GM19238 (cell line): ENCODE data around the gene BIK.

Experiments used
- DNase-seq: peaks from one replicate; pipeline ENCODE4 v3.0.0; 2011; ENCODE audit warnings: low spot score; ENCODE audit not compliant: insufficient read length

The BIK gene

DNA sequence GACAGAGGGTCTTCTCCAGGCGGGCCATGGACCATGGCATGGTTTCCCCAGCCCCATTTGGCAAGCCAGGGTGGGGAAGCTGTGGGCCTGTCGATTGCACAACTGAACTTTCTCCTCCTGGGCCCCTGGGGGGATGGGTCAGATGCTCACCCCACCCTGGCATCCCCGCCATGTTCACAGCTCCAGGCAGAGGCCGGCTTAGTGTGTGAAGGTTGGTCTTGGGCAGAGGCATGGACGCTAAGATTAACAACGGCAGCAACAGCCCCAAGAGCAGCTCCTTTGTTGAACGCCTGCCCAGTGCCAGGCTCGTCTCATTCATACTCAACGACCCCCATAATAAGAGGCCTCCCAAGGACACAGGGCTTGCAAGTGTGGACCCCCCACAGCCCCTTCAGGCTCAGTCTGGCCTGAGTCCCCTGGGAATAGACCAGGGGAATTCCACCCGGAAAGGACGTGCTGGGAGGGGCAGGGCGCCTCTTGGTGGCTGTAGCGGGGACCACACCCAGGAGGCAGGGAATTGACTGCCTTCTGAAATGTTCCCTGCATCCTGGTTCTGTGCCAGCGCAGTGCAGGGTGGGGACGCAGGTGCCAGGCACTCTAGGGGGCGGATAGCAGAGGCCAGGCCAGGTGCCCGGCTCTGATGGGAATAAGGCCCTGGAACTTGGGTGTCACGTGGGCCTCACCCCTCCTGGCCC is 49.1 kb downstream of the BIK start:
- DNase-seq: no peak

GRCh38 chr22:43160497-43161126 is 50.1 kb downstream of the BIK start:
- no peak for DNase-seq

GRCh38 chr22:43162412-43163150 is 52.0 kb downstream of the BIK start:
- DNase-seq: no peak

DNA sequence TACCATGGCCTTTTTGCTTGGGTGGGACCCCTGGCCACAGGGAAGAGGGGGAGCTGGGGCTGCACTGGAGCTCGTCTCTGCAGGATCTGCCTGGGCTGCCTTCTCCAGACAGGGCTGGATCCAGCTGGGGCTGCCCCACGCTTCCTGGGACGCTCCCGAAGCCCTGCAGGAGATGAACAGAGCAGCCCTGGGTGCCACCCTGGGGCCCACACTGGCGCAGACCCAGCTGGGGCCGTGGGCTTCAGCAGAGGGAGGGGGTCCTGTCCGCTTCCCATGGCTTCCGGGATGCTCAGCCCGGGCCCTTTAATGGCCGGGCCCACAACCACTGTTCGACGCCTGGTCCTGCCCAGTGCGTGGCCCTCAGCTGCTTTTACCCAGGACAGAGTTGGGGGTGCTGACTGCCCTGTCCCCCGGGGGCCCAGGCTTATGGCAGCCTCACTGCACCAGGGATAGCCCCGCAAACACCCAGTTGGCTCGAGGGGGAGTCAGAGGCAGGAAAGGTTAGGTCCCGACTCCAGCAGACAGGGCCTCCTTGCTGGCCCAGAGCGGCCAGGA is 52.8 kb downstream of the BIK start:
- no peak for DNase-seq

DNA sequence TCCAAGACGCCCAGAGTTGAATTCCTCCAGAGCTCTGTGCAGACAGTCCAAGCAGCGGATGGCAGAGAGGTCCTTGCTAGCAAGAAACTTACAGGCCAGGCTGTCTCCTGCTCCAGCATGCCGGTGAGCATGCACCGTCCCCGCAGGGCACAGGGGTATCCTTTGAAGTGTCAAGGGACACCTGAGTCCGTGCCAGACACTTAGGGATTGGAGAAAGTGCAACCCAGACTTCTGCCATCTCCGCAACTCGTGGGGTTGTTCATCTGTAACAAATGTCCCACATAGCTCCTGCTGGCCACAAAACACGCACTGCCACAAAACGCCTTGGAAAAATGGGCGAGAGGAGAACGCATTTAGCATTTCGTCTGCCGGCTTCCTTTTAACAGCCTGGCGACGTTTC is 54.1 kb downstream of the BIK start:
- DNase-seq: no peak

GRCh38 chr22:43166132-43166930 is 55.8 kb downstream of the BIK start:
- DNase-seq: no peak

- DNase-seq: no peak
Measured at GRCh38 chr22:43167001-43167589, 56.5 kb downstream of the BIK start.

DNA sequence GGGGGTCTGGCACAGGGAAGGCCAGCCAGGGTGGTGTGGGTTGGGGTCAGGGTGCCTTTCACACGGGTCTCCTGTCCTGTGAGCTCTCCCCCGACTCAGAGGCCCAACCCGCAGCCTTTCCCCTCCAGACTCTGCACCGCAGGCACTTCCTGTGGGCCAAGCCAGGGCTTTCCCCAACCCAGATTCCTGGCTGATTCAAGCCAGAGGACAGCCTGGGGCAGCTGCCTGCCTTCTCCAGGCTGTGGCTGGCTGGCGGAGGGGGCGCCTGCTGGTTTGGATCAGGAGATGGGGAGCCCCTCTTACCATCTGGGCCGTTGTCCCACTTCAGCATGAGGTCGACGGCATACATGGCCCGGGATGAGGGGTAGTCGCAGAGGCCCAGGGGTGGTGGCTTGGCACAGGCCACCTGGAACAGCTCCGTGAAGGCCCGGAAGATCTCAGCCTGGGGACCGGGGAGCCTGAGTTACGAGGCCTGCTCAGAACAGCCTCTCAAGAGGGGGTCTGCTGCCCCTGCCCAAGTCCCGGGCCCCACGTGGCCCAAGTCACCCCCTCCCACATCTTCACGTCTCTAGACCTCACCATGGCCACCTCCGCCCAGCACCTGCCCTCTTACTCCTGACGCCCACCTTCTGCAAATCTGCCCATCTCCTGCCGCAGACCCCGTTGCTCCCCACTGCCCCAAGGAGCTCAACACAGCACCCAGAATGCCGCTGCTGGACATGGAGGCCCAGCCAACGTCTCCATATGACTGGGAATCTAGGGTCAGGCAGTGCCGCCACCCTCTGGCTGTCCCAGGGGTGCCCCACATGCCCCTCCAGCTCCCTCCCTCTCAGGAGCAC is 58.1 kb downstream of the BIK start:
- no peak for DNase-seq

DNA sequence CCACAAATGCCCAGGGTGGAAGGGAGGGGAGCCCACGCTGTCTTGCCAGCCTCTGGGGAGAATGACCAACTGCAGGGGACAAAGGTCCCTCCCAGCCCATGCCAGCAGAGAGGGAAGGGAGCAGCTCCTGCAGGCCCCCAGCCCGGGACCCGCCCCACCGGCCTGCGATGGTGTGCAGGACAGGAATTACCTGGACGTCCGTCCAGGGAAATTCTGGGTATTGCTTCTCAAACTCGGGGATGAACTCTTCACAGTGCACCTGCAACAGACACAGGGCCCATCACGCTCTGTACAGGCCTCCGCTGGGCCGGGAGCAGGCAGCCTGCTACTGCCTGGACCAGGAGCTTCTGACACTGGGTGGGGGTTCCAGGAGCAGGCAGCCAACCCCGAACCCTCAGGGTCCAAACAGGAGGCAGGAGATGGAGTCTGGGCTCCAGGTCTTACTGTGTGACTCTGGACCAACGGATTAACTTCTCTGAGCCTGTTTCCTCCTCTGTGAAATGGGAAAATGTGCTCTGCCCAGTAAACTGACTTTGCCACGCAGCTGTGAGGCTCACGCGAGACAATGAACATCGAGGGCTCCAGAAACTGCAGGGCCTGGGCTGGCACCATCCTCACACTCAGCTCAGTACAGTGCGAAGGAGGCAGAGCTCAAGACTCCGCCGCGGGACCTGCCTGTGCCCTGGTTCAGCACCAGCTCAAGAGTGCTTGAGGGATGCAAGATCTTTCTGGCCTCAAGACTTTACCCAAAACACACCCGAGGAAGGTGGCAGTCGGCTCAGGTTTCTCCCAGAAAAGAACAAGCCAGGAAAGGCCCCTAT is 59.0 kb downstream of the BIK start:
- no peak for DNase-seq

DNA sequence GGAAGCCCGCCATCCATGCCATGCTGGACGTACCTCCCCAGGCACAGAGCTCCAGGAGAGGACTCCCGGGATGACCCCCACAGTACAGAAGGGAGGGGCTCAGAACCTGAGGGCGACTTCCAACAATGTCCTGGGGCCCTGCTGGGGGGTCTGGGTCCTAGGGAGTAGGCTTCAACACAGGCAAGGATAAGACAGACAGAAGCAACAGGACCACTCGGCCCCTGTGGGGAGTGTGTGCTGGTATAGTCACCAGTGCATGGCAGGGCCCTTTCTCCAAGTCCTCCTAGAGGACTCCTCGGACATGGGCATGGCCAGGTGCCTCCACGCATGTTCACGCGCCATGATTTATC is 59.6 kb downstream of the BIK start:
- no peak for DNase-seq

- DNase-seq: no peak
Measured at GRCh38 chr22:43171019-43171491, 60.5 kb downstream of the BIK start.

GRCh38 chr22:43171607-43172006 is 61.1 kb downstream of the BIK start:
- no peak for DNase-seq

GRCh38 chr22:43172191-43172590 is 61.6 kb downstream of the BIK start:
- no peak for DNase-seq

DNA sequence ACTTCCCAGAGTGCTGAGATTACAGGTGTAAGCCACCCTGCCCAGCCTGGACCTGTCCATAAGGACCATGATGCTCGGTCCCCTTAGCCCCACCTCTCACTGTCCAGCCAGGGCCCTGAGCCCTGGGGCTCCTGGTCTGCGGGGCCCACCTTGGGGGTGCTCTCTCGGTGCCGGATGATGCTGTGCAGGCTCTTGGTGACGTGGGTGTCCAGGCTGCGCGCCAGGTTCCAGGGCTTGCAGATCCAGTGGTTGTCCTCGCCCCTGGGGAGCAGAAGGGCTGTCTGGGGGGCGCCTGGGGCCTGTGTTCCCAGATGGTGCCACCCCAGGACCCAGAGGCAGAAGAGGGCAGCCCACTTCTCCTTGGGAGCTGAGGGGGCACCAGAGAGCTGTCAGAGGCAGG is 63.0 kb downstream of the BIK start:
- DNase-seq: no peak

DNA sequence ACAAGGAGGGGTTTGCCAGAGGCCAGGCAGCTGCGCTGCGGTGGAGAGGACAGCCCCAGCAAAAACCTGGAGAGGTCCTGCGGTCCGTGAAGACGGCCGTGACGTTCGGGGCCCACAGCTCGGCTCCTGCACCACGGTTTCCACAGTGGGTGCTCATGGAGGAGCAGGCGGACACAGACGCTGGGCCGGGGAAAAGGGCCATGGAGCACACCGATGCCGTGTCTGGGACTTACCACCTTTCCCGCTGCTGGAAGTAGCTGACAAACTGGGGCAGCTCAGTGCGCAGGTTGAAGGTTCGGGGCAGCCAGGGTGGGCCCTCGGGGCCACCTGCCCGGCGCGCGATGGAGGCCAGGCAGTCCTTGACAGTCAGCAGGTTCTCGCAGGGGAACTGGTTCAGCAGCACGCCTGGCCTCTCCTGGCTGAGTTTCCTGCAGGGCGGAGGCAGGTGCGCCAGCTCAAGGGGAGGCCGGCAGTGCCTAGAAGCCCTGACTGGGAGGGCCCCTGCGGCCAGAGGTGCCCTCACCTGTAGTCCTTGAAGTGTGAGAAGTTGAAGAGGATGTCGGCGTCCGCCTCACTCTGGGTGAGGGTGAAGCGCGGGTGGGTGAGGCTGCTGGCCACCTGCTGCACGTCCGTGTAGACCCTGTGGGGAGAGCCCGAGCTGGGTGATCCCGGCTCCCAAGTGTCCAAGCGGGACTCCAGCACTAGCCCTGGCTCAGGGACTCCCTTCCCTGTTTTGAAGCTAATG is 63.6 kb downstream of the BIK start:
- DNase-seq: no peak

DNA sequence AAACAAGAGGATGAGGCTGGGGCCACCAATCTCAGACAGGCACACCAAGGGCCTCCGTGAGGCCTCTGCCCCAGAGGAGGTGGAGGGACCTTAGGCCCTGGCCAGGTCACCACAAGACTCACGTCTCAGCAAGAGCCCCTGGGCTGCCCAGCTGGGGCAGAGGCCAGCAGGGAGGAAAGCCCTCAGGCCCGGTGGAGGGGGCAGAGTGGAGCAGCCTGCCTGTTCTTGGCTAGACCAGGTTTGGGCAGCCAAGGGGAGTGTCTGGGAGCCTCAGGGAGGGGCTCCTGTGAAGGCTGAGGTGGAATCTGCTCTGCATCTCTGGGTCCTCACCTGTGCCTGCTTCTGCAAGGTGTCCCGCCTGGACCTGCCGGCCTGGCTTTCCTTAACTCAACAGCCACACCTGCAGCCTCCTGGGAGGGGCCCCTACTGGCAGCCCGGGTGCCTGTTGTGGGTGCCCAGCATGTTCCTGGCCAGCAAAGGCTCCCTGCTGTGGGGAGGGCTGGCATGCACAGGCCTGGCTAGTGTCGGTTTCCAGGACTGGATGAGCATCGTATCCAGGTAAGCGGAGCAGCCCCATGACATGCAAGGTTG is 64.5 kb downstream of the BIK start:
- DNase-seq: no peak

DNA sequence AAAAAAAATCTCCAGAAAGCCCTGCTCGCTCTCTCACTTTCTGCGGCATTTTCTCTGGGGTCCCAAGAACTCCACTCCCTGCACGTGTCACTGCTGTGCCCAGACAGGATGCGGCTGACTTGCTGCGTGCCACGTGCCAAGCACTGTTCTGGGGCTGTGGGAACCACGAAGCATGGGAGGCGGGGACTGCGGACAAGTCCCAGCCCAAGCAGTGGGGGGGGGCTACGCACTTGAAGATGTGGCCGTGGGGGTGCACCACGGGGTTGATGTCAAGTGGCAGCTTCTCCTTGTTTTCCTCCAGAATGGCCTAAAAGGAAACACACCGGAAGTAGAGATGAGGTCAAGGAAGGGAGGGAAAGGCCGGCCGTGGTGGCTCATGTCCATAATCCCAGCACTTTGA is 65.5 kb downstream of the BIK start:
- no peak for DNase-seq

GRCh38 chr22:43177479-43177878 is 66.9 kb downstream of the BIK start:
- no peak for DNase-seq
